ENCODE measurements around the gene TP53I3. TPM values are rescaled to one million over a fixed set of nuclear protein-coding genes. Genes with fewer than 3 reads are reported as not detected.

The TP53I3 gene
- total RNA-seq, 1 experiment from 2014 or later: 20.1 TPM

GRCh38 chr2:24046930-24047702 is 37.5 kb downstream of the TP53I3 start, which contains the start of gene WDCP:
Gene WDCP, minus strand, starts transcription at chr2:24047391. Its CDS starts 7,897 bp downstream, at chr2:24039494.
- Histone ChIP-seq H3K27me3 (ENCODE audit: insufficient read depth, low read length) (no peaks in the 10 kb centered on the region), H3K27ac (ENCODE audit: low read depth, low read length) (peak within 1 kb of the TSS; percentile 35), H4K20me1 (ENCODE audit: insufficient read depth) (no peaks in the 10 kb centered on the region), H3K9ac (ENCODE audit: low read length) (peak within 1 kb of the TSS; percentile 76), H3K4me3 (replicated peaks in 1 of 2; ENCODE audit: low read depth in 1 of 2, low read length in 2 of 2) (peak within 1 kb of the TSS; percentile 86 to 93), H3K4me2 (ENCODE audit: low read length) (peak within 1 kb of the TSS; percentile 90), H3K9me2 (ENCODE audit: insufficient read depth) (no peaks in the 10 kb centered on the region), H3K9me3 (ENCODE audit: control insufficient read depth in 1 of 2, insufficient read depth in 1 of 2, low read depth in 1 of 2, low read length in 2 of 2) (no peaks in the 10 kb centered on the region), H2AFZ (ENCODE audit: low read depth, low read length, poor library complexity, severe bottlenecking) (peak within 1 kb of the TSS; percentile 68), H3K36me3 (ENCODE audit: control insufficient read depth in 1 of 2, insufficient read depth in 2 of 2, low read length in 2 of 2) (no peaks in the 10 kb centered on the region), H3K79me2 (ENCODE audit: insufficient read depth, low read length) (peaks cover 28% of the 10 kb centered on the region), H3K4me1 (ENCODE audit: control insufficient read depth in 1 of 2, insufficient read depth in 2 of 2, low read length in 2 of 2) (peaks cover 13 to 30% of the 10 kb centered on the region in 2 experiments)
- TSS peak; percentile 67 for BruUV-seq (replicated peaks)
- DNase-seq (ENCODE audit: low read depth, low spot score) (peak; percentile 95), ATAC-seq (peak; percentile 93)
- intact Hi-C loops (cut with micrococcal nuclease): no loop called here
- ChIA-PET POLR2A (interaction anchor here (0.6 to 1.6 kb wide), 10 partner anchors 10 to 126 kb away, joined by 3 to 32 read pairs (median 5); partner anchors contain the start of genes ATAD2B, SF3B6 and TP53I3), CTCF (interaction anchor here (0.9 to 1.6 kb wide), 4 partner anchors 38 to 223 kb away, joined by 3 to 8 read pairs (median 4); partner anchors contain the start of genes ATAD2B and TP53I3), RAD21 (ENCODE audit: low non-redundant PET in 1 of 2, low total read pairs in 2 of 2, uncharacterized antibody in 2 of 2, unreplicated experiment in 2 of 2) (interaction anchor here in 1 of 2 experiments (0.7 kb wide), 1 partner anchor 30 kb away, joined by 3 read pairs; no protein-coding TSS in a partner anchor)
- TF ChIP-seq RAD21 (IDR thresholded peaks at IDR 0.05; ENCODE audit: low read depth): no peak
- no peak for TF ChIP-seq SRF (IDR thresholded peaks at IDR 0.05; ENCODE audit: low read depth)
- TF ChIP-seq, protein P1, sequence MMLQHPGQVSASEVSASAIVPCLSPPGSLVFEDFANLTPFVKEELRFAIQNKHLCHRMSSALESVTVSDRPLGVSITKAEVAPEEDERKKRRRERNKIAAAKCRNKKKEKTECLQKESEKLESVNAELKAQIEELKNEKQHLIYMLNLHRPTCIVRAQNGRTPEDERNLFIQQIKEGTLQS (IDR thresholded peaks at IDR 0.05): no peak
- peak; percentile 86 for TF ChIP-seq POLR2A (IDR thresholded peaks at IDR 0.05; ENCODE audit: borderline replicate concordance, extremely low read depth, insufficient read depth, insufficient read length)
- TF ChIP-seq ELF1 (IDR thresholded peaks at IDR 0.05; ENCODE audit: borderline replicate concordance, low read depth): no peak; the same call in 1 of the 2 replicates
- TF ChIP-seq, protein P2, sequence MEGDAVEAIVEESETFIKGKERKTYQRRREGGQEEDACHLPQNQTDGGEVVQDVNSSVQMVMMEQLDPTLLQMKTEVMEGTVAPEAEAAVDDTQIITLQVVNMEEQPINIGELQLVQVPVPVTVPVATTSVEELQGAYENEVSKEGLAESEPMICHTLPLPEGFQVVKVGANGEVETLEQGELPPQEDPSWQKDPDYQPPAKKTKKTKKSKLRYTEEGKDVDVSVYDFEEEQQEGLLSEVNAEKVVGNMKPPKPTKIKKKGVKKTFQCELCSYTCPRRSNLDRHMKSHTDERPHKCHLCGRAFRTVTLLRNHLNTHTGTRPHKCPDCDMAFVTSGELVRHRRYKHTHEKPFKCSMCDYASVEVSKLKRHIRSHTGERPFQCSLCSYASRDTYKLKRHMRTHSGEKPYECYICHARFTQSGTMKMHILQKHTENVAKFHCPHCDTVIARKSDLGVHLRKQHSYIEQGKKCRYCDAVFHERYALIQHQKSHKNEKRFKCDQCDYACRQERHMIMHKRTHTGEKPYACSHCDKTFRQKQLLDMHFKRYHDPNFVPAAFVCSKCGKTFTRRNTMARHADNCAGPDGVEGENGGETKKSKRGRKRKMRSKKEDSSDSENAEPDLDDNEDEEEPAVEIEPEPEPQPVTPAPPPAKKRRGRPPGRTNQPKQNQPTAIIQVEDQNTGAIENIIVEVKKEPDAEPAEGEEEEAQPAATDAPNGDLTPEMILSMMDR (IDR thresholded peaks at IDR 0.05 in 2 of 3, conservative IDR thresholded peaks at IDR 0.05 in 1 of 3; ENCODE audit: borderline replicate concordance in 1 of 3, insufficient read depth in 1 of 3, low read depth in 2 of 3, low read length in 2 of 3): no peak
- TF ChIP-seq, protein P3, sequence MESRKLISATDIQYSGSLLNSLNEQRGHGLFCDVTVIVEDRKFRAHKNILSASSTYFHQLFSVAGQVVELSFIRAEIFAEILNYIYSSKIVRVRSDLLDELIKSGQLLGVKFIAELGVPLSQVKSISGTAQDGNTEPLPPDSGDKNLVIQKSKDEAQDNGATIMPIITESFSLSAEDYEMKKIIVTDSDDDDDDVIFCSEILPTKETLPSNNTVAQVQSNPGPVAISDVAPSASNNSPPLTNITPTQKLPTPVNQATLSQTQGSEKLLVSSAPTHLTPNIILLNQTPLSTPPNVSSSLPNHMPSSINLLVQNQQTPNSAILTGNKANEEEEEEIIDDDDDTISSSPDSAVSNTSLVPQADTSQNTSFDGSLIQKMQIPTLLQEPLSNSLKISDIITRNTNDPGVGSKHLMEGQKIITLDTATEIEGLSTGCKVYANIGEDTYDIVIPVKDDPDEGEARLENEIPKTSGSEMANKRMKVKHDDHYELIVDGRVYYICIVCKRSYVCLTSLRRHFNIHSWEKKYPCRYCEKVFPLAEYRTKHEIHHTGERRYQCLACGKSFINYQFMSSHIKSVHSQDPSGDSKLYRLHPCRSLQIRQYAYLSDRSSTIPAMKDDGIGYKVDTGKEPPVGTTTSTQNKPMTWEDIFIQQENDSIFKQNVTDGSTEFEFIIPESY (IDR thresholded peaks at IDR 0.05; ENCODE audit: extremely low read depth, insufficient replicate concordance, low read length): no peak
- no peak for TF ChIP-seq JUND (IDR thresholded peaks at IDR 0.05)
- 0 out of 2 replicates have a peak, but pooled peaks have one; percentile 23 for TF ChIP-seq EGR1 (IDR thresholded peaks at IDR 0.05; ENCODE audit: low read depth)
- no peak for TF ChIP-seq ZFX (IDR thresholded peaks at IDR 0.05)
- no peak for TF ChIP-seq ZNF274 (IDR thresholded peaks at IDR 0.05; ENCODE audit: low read depth, low read length)
- TF ChIP-seq, protein P4, sequence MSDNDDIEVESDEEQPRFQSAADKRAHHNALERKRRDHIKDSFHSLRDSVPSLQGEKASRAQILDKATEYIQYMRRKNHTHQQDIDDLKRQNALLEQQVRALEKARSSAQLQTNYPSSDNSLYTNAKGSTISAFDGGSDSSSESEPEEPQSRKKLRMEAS (IDR thresholded peaks at IDR 0.05): peak; percentile 47
- no peak for TF ChIP-seq EZH2phosphoT487 (IDR thresholded peaks at IDR 0.05; ENCODE audit: borderline replicate concordance)
- no peak for TF ChIP-seq CBX3 (IDR thresholded peaks at IDR 0.05; ENCODE audit: low read depth)
- TF ChIP-seq SIN3A (IDR thresholded peaks at IDR 0.05; ENCODE audit: low read depth): peak; percentile 78
- TF ChIP-seq TCF7L2 (IDR thresholded peaks at IDR 0.05; ENCODE audit: borderline replicate concordance, extremely low read depth, insufficient read depth, insufficient read length): no peak
- TF ChIP-seq POLR2AphosphoS5 (IDR thresholded peaks at IDR 0.05; ENCODE audit: low read depth, low read length): peak; percentile 98
- peak; percentile 99 for TF ChIP-seq SP1 (IDR thresholded peaks at IDR 0.05; ENCODE audit: low read depth)
- no peak for TF ChIP-seq YY1 (IDR thresholded peaks at IDR 0.05; ENCODE audit: extremely low read depth, insufficient replicate concordance, low read depth, low read length)
- no peak for TF ChIP-seq CEBPB (IDR thresholded peaks at IDR 0.05; ENCODE audit: low read depth)
- no peak for TF ChIP-seq FOSL1 (IDR thresholded peaks at IDR 0.05; ENCODE audit: low read depth)
